Measurements from ENCODE around the gene SLC22A5. TPM values are rescaled to one million over a fixed set of nuclear protein-coding genes. Genes with fewer than 3 reads are reported as not detected.

SLC22A5 gene
- total RNA-seq, 2 donors from 2014 or later, result 8.6 to 17.6 TPM

GRCh38 chr5:132325691-132326090, 43.8 kb upstream of the SLC22A5 start:
- H3K27ac ChIP-seq, result no peak overlapping the region
- DNase-seq (ENCODE audit: low spot score), result no peak
- H3K27me3 ChIP-seq, result no peaks in the 10 kb centered on the region
- H3K4me1 ChIP-seq, result no peaks in the 10 kb centered on the region
- H3K9me3 ChIP-seq, result no peaks in the 10 kb centered on the region
- TF ChIP-seq CTCF (IDR thresholded peaks at IDR 0.05), result no peak
- peaks cover 8% of the 10 kb centered on the region for H3K36me3 ChIP-seq
- H3K4me3 ChIP-seq, result no peak overlapping the region

GRCh38 chr5:132327252-132327955, 42.1 kb upstream of the SLC22A5 start:
- no peak overlapping the region for H3K4me3 ChIP-seq
- H3K27ac ChIP-seq, result no peak overlapping the region
- no peaks in the 10 kb centered on the region for H3K4me1 ChIP-seq
- no peak for DNase-seq (ENCODE audit: low spot score)
- H3K36me3 ChIP-seq, result peaks cover 17% of the 10 kb centered on the region
- no peaks in the 10 kb centered on the region for H3K9me3 ChIP-seq
- TF ChIP-seq CTCF (IDR thresholded peaks at IDR 0.05), result no peak
- H3K27me3 ChIP-seq, result no peaks in the 10 kb centered on the region

- H3K36me3 ChIP-seq, result peaks cover 16% of the 10 kb centered on the region
- no peaks in the 10 kb centered on the region for H3K27me3 ChIP-seq
- H3K27ac ChIP-seq, result no peak overlapping the region
- no peak overlapping the region for H3K4me3 ChIP-seq
- no peaks in the 10 kb centered on the region for H3K4me1 ChIP-seq
- TF ChIP-seq CTCF (IDR thresholded peaks at IDR 0.05), result no peak
- H3K9me3 ChIP-seq, result no peaks in the 10 kb centered on the region
- no peak for DNase-seq (ENCODE audit: low spot score)
Observed at GRCh38 chr5:132334812-132335211, 34.7 kb upstream of the SLC22A5 start.

GRCh38 chr5:132335402-132335801, 34.1 kb upstream of the SLC22A5 start:
- H3K27ac ChIP-seq, result no peak overlapping the region
- no peak for TF ChIP-seq CTCF (IDR thresholded peaks at IDR 0.05)

GRCh38 chr5:132339502-132339901, 30.0 kb upstream of the SLC22A5 start:
- no peak overlapping the region for H3K27ac ChIP-seq
- H3K4me1 ChIP-seq, result peaks cover 0 to 11% of the 10 kb centered on the region in 2 donors
- H3K27me3 ChIP-seq, result no peaks in the 10 kb centered on the region
- no peaks in the 10 kb centered on the region for H3K9me3 ChIP-seq
- H3K36me3 ChIP-seq, result peaks cover 6% of the 10 kb centered on the region
- H3K4me3 ChIP-seq, result no peak overlapping the region
- DNase-seq (ENCODE audit: low spot score), result no peak
- no peak for TF ChIP-seq CTCF (IDR thresholded peaks at IDR 0.05)

More at GRCh38 chr5:132335402-132335801, 34.1 kb upstream of the SLC22A5 start:
- Histone ChIP-seq H3K4me3 (no peak overlapping the region), H3K36me3 (peaks cover 16% of the 10 kb centered on the region), H3K27me3 (no peaks in the 10 kb centered on the region), H3K4me1 (no peaks in the 10 kb centered on the region), H3K9me3 (no peaks in the 10 kb centered on the region)
- no peak for DNase-seq (ENCODE audit: low spot score)

Data from right atrium auricular region (tissue), 2 donors.